HG03066 (cell line): ENCODE measurements around the gene IFNE.
"Not testable (repeated sequence)": the region's sequence is repeated elsewhere in the genome, so short reads cannot be mapped to it uniquely, and the experiment has no call there.

Source experiments
- ATAC-seq: cut with Tn5 transposase; IDR thresholded peaks from one replicate; pipeline ENCODE4 v1.9.1; 2021; ENCODE audit warnings: low read depth; ENCODE audit not compliant: unreplicated experiment

Gene IFNE

DNA sequence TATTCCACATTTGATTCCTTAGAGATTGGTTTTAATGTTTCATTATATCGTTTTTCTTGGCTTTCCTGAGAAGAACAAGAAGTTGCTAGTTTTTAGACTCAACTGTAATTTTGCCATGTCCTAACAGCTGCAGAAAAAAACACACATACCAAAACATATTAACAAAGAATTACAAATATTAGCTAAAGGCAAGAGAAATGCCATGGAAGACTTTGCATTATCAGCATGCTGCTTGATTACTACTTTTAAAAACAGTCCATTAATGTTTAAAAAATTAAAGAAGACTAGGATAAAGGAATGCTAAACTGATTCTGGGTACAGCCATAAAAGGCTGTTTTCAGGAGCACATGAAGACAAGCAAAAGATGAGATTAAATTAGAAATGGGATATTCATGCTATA, 20.5 kb upstream of the IFNE start:
- ATAC-seq, result no peak

DNA sequence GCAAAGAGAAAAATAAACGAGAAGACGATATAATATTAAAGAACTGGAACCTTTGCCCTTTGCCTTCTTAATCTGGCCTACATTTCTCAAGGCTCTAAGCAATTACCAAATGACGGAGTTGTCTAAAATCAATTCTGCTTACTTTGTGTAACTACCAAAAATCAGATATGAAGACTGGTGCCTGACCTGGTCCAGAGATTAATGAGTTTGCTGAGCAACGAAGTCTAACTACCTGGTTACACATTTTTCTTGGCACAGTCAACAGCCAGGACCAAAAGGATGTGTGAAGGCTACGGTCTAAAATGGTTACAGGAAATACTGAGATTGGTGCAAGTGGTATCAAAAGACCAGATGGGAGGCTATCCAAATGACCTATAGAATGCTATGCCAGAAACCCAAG, 17.8 kb upstream of the IFNE start:
- no peak for ATAC-seq

DNA sequence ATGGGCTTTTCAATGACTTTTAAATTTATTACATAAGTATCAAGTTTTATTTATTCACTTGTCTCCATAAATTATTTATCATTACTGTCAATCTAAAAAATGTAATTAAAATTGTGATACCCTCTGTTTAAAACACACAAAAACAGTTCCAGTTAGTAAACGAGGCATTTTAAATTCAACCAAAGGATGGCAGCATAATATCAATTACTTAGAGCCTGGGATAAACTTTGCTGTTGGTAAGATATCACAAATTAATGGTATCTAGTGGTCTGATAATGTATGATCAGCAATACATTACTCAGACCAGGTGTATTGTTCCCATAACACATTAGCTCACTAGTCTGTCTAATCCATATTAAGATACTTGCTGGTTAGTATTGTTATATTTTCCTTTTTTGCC, 9.6 kb upstream of the IFNE start:
- no peak for ATAC-seq

DNA sequence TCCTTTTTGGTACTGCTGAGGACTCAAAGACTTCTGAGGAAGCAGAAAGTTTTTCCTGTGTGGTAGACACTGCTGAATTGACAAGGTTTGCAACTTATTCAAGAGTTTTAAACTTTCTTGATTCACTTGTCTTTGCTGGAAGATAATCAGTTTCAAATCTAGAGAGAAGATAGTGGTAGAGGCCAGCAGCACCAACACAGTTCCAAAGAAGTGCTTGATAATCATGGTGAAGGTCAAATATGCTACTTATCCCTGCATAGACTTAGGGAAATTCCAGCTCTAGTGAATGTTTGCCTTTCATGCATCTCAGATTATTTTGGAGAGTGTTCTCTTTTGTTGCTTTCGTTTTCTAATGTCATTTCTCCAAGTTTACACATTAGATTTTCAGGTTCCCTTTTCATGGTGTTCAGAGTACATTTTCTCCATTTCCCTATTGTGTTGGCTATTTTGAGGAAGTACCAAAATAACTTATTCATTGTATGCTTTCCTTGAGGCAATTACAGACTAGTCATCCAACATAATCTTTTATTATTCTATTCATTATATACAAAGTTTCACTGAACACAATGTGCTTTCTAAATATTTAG, 550 bp downstream of the IFNE start:
- ATAC-seq, result no peak

DNA sequence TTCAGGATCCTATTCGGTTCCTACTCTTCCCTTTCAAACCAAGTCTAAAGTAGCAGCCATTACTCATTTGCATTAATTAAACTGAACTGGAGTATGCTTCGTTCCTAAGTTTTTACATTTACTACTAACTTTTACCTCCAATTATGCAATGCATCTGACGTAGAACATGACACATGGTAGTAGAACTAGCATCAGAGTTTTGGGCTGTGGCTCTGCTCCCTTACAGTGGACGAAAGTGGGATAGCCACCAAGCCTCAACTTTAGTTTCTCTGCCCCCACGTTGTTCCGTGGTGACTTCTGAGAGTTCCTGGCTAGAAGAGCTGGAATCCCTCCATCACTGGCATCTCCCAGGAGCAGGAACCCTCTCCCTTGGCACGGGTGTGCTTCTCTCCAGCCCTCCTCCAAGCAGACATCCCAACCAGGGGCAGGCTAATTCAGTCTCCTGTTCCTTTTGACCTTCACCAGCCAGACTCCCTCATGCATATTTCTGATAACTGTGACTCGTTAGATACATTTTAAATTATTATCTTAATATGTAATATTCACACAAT, 2.9 kb downstream of the IFNE start:
- ATAC-seq, result no peak

DNA sequence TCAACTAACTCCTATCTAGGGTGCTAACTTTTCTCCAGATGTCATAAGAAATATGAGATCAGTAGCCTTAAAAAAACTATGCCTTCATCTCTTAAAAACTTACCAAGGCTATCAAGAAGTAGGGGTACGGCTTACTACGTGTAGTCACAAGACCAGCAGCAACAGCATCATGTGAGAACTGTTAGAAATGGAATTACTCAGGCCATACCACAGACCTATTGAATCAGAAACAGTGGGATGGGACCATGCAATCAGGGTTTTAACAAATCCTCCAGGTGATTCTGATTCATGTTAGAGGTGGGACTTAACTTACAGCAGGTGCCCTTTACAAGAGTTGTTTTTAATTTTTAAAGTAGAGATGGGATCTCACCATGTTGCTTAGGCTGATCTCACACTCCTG, 4.6 kb downstream of the IFNE start:
- ATAC-seq, result no peak

DNA sequence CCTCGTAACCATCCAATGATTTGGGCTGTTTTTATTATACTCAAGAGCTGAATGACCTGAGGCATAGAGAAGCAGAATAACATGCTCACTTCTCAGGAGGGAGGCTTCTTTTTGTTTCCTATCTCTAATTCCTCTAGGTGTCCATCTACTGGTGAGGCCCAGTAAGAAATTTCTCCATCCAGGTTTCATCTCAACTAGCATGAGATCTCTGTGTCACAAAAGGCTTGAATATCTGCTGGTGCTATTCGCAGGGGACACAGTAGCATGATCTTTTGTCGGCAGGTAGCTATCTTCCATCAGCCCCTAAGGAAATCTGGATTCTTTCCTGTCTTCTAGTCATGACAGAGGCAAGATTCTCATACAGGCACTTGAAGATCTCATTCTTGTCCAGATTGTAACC, 8.9 kb downstream of the IFNE start:
- ATAC-seq, result no peak

DNA sequence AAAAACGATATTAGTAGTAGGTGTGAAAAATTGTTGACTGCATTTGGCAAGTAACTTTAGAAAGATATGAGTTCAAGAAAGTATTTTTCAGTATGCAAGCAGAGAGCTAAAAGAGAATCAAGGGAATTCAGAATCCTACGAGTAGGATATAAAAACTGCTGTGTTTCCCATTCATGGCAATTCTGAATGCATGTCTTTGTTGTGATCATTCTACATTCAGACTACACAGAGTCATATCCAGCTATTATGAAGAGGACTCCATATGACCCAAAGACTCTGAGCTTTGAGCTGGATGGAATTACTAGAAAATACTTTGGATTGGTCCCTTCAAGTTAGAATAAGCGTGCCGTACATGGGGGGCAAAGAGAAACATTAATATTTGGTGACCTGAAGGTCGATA, 12.0 kb downstream of the IFNE start:
- no peak for ATAC-seq

DNA sequence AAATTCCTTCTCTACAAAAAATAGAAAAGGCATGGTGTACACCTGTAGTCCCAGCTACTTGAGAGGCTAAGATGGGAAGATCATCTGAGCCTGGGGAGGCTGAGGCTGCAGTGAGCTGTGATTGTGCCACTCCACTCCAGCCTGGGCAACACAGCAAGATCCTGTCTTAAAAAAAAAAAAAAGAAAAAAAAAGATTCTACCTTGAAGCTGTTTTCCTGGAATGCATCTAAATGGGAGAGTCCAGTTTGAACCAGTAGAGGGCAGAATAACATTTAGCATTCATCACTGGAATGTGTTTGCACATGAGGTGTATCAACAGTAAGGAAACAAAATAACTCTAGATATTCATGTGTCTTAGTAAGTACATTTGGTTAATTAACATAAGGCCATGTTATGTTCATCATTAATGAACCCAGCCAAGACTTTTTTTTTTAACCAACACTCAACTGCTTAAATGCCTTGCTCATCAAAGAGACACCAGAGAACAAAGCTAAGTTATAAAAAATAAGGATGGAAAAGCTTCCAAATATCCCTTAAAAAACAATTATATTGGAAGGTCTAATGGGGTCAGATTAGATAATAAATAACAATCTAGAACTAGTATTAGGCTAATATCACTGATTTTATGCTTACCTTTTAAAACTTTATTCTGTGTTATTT, 16.1 kb downstream of the IFNE start:
- no peak for ATAC-seq

DNA sequence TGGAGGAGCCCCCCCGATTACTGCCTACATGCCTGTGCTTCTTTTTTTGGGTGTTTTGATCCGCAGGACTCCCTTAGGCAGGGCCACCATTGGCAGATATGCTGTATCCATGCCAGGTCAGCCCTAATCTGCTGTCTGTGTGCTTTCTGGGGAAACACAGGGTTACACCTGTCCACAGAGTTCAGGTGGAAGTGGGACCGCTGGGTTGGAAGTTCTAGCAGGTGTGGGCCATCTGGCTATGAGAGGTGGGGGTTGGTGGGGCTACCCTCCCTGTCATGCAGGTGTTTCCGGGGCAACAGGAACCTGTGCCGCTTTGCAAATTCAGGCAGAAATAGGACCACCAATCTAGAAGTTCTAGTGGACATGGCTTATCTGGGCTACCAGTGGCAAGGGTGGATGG, 17.0 kb downstream of the IFNE start:
- no peak for ATAC-seq

DNA sequence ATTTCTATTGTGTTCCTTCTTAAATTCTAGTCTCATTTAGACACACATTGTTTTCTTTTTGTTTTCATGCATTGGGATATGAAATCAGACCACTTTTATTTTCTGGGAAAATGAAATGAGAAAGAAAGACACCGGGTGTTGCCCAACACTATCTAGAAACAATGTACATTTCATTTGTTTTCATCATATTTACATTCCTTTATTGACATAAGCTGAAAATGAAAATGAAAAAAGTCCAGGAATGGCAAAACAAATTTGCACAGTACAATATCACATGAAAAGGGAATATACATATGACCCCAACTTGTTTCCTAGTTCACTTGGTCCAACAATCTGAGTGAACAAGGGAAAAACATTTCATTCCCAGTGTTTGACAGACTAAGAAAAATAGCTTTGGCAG, 20.7 kb downstream of the IFNE start:
- no peak for ATAC-seq

DNA sequence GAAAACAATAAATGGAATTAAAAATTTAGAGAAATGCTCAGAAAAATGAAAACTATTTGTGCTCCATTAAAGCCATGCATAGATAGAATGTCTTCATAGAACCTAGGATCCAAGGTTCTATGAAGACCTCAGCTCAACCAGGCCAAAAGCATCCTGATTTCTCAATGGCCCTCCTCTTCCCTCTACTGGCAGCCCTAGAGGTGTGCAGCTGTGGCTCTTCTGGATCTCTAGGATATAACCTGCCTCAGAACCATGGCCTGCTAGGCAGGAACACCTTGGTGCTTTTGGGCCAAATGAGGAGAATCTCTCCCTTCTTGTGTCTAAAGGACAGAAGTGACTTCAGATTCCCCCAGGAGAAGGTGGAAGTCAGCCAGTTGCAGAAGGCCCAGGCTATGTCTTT, 26.8 kb downstream of the IFNE start:
- peak; percentile 72 for ATAC-seq

DNA sequence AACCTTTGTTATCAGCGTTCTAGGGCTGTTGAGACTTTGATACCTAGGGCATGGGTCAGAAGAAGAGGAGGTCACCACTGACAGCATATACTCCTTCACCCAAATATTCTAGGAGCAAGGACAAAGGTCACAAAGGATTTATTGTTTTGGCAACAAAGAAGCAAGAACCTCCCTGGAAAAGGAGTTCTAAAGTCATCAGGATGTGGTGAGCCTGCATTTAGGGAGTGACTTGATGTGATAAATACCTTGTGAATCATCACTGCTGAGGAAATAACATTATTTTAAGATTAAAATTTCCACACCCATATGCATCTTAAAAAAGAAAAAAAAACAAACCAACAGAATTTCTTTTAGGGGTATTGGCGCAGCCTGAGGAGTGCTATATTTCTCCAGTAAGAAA, 28.0 kb downstream of the IFNE start:
- ATAC-seq, result no peak

DNA sequence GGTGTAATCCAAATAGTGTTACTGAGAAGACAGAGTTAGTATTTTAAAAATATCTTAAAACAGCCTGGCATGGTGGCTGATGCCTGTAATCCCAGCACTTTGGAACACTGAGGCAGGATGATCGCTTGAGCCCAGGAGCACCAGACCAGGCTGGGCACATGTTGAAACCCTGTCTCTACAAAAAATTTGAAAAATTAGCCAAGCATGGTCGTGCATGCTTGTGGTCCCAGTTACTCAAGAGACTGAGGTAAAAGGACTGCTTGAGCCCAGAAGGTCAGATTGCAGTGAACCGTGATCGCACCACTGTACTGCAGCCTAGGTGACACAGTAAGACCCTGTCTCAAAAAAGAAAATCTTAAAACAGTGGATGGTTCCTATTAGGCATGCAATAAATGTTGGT, 29.4 kb downstream of the IFNE start:
- ATAC-seq, result no peak

DNA sequence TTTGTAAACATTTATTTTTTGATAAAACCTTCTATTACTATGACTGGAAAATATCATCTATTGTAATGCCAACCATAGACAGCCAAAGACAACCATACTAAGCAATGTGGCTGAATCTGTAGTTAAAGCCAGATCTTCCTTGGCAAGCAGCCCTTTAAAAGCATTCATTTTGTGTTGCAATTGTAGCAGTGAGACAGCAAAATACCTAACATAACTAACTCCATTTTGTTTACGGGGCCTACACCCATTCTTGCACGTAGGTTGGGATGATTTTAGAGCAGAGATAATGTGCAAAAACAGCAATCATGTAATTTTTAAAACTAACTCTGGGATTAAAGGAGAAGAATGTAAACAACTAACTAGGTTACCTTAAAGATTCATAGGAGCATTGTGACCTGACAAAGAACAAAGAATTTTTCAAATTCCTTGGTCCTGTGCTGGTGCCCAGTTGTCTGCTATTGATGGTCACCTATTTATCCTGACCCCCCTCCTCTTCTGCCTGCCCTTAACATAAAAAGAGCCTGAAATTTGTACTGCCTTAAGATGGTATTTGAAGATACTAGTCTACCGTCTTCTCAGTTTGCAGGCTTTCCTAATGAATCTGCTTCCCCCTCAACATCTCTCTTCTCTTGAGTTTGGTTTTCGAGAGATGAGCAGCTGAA, 31.2 kb downstream of the IFNE start:
- ATAC-seq, result no peak

DNA sequence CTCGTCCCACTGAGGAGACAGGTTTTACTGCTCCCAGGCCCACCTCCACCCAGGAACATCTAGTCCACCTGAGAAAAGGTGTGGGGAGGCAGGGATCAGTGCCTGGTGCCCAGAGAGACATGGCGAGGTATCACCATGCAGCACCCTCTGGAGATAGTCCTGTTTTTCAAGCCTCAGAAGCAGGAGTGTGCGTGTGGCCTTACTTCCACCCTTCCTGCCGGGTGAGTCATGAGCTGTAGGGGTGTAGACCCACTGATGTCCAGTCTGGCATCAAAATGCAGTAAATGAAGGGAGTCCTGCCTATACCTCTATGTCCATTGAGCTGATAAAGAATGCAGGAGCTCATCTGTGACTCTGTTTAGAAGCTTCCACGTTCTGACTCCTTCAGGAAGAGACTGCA, 32.8 kb downstream of the IFNE start:
- ATAC-seq, result not testable (repeated sequence)

DNA sequence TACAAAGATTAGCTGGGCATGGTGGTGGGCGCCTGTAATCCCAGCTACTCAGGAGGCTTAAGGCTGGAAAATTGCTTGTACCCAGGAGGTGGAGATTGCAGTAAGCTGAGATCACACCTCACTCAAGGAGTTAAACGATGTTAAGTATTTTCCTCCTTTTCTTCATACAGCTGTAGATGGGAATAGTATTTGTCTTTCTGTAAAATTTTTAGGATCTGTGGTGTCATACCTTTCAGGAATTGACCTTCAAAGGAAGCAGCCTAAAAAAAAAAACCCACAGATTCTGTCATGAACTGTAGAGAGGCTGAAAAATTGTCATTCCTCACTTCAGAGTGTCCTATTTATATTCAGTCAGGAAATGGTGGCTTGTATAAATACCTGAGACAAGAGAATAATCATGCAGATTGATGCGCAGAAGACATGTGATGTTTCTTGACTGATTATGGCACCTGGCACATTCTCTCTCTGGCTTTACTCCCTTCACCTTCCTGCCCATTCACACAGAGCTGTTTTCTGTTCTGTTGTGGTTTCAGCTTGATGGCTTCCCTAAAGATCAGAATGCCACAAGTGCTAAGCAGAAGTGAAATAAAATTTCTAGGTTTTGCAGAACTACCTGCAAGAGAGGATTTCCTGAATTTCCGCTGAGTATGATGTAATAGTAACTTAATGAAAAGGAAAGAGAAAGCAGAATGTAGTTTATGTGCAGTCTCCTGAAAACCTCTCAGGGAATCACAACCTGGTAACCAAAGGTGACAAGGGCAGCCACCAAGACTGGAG, 38.1 kb downstream of the IFNE start:
- ATAC-seq, result peak; percentile 91

DNA sequence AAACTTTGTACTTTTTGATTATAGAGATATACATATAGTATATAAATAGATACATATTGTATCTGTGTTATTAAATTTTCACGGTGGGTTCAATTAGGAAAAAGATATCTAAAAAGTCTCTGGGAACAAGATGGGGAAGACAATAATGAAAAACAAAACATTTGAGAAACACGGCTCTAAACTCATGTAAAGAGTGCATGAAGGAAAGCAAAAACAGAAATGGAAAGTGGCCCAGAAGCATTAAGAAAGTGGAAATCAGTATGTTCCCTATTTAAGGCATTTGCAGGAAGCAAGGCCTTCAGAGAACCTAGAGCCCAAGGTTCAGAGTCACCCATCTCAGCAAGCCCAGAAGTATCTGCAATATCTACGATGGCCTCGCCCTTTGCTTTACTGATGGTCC, 42.0 kb downstream of the IFNE start, which contains the start of gene IFNA1:
Gene IFNA1 (plus strand): TSS at position 301 of the 400 bp plus-strand sequence. CDS start 69 bp downstream, at position 370.
- no peak for ATAC-seq

DNA sequence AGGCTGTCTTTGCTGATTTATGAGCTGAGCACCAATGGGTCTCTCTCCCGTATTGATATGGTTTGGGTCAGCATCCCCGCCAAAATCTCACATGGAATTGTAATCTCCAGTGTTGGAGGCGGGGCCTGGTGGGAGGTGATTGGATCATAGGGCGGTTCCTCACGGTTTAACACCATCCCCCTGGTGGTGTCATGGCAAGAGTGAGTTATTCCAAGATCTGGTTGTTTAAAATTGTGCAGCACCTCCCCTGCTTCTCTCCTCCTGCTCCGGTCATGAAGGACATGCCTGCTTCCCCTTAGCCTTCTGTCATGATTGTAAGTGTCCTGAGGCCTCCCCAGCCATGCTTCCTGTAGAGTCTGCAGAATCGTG, 47.1 kb downstream of the IFNE start:
- not testable (repeated sequence) for ATAC-seq

DNA sequence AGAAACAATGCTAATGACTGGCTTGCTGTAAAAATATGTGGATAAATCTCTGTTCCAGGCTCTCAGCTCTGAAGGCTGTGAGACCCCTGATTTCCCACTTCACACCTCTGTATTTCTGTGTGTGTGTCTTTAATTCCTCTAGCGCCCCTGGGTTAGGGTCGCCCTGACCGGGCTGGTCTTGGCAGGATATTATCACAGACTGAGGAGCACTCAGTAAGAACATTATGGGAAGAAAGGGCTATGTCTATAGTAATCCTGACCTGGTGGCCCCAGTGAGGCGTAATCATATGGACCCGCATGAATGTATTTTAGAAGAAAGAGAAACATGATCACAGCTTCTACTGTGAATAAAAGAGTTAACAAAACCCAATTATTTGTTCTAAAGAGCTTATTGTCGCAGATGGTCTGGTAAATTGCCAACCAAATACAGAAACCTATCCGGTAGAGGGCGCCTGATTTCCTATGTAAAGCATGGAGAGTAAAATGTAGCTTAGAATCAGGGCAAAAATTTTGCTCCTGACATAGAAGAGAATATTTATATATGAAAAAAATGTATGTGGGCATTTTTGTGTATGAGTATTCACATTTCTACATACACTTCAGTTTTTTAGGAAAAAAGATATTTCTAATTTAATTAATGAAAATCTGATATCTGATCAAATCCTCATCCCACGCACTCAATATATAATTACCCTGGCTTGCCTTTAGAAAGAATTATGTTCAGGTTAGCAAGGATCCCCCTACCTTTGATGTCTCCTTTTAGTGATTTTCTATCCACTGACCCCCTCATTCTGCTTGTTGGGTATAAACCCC, 47.7 kb downstream of the IFNE start:
- ATAC-seq, result no peak
